Activated CD4-positive, alpha-beta T cell treated with anti-CD3 and anti-CD28 coated beads, Interleukin-2, amount 50 U/mL, for 1 hour (primary cell): ENCODE data around the gene CPSF6.
"Not testable (repeated sequence)": the region's sequence is repeated elsewhere in the genome, so short reads cannot be mapped to it uniquely, and the experiment has no call there.

Experiments used
- DNase-seq: peaks from one replicate; pipeline ENCODE4 v3.0.0-alpha.2; 2020

Gene CPSF6, protein sequence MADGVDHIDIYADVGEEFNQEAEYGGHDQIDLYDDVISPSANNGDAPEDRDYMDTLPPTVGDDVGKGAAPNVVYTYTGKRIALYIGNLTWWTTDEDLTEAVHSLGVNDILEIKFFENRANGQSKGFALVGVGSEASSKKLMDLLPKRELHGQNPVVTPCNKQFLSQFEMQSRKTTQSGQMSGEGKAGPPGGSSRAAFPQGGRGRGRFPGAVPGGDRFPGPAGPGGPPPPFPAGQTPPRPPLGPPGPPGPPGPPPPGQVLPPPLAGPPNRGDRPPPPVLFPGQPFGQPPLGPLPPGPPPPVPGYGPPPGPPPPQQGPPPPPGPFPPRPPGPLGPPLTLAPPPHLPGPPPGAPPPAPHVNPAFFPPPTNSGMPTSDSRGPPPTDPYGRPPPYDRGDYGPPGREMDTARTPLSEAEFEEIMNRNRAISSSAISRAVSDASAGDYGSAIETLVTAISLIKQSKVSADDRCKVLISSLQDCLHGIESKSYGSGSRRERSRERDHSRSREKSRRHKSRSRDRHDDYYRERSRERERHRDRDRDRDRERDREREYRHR

DNA sequence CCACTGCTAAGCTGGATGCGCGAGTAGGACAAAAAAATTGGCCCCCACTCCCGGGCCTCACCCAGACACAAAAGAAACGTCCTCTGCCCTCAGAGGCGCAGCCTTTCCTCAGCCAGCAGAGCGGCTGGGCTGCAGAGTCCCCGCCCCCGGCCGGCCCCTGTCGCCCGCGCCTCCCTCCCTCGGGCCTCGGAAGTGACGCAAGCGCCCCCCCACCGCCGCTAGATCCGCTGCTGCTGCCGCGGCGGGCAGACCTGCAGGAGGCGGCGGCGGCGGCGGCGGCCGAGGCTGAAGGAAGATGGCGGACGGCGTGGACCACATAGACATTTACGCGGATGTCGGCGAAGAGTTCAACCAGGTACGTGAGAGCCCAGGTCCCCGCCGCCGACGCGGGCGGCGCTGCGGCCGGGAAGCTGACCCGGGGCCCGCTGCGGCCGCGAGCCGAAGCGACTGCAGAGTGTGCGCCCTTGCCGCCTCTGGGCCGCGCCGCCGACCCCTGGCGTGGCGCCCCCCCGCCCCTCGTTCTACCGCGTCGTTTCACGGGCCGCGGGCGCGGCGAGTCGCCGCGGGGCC lies at the start of gene CPSF6:
Gene CPSF6, plus strand, starts transcription at position 218 of the 570 bp plus-strand sequence. Its CDS starts 78 bp downstream, at position 296.
- peak; percentile 97 for DNase-seq

DNA sequence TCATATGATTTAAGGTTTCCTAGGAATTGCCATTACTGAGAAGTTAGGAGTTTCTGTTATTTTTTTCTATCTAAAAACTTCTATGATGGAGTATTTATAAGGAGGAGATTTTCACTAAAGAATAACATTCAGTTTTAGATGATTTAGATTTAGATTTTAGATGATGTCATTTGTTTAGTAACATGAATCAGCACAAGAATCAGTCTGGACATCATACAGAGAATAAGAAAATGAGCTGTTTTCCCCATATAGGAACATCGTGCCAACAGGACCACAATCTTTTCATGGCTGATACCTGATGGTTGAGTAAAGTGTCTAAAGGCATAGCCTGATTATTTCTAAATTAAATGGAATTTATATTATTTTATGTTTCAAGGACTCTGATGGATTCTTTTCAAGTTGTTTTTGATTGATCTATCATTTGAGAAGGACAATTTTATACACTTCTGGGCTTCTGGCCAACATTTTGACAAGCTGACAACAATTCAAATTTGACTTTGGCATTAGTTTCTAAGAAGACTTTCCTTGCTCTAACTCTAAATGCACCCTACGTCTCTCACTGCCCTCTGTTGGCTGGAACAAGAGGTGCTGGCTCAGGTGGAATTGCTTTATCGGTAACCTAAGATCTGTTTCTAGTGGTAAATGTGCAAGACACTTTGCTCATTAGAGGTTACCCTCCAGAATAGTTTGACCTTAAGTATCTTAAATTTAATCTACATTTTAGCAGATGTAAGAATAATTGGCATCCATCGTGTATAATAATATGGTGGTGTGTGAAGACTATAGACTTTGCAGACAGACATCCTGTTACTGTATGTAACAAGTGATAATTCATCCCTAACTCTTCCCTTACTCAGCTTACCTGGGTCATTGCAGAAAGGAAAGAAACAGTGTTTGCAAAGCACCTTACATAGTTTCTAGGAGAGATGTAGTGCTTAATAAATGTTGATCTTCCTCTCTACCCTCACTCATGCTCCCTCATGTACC lies 42.8 kb upstream of the CPSF6 start:
- DNase-seq, result no peak

DNA sequence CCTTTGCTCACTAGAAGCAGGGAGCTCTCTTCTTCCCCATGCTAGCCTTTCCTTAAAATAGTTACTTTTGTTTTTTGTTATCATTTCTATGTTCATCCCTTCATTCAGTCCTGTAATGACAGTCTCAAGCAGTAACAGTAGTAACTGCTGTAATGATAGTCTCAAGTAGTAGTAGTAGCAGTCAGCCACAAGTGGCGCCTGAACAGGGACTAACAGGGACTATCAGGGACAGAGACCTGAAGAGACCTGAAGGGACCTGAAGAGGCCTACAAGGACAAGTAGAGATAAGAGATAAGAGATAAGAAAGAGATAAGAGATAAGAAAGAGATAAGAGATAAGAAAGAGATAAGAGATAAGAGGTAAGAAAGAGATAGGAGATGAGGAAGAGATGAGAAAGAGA lies 39.4 kb upstream of the CPSF6 start:
- not testable (repeated sequence) for DNase-seq

DNA sequence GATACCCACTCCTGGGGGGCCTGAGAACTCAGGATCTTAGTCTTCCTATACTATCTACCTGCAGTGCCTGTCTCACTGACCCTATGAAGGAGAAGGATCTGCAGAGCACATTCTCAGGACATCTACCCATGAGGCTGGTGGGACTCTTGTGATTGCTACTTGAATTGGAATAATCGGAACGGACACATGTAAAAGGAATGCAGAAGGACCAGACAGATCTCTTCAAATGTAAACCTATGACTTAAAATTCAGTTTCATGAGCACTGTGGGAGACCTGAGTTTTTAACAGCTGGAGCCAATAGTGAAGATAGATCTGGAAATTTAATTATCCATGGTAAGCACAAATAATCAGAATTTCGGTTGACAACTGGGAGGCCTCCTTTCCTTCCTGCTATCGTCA lies 35.2 kb upstream of the CPSF6 start:
- DNase-seq, result no peak

DNA sequence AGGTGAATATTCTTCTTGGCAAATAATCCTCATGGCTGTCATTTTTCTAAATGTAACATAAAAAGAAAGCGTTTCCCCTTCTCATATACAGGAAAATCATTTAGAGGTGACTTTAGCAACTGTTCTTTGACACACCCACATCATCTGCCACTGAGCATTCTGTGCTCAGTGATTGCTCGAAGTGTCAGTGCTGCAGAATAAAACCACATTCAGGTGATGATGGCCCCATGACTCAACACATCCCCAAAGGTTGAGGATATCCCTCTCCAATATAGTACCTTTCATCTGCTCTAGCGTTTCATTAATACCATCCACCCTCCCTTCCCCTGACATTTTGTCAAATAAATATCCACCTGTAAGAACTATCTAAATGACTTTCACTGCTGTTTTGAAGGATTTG lies 28.7 kb upstream of the CPSF6 start:
- DNase-seq, result no peak

DNA sequence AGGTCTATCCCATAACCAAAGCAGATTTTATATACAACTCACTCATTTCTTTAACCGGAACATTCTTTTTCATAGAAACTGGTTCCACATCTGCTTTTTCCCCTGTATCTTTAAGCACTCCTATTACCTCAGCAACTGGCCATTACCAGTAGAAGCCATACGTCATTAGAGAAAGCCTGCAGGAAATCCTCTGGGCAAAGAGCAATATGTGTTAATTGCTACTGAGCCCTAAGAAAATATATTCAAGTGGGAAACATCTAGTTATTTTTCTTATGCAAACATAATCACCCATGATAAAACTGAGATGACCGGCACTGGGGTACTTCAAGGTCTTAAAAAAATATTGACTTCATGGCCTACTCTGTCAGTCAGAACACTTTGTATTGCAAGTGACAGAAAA lies 28.2 kb upstream of the CPSF6 start:
- DNase-seq, result no peak

DNA sequence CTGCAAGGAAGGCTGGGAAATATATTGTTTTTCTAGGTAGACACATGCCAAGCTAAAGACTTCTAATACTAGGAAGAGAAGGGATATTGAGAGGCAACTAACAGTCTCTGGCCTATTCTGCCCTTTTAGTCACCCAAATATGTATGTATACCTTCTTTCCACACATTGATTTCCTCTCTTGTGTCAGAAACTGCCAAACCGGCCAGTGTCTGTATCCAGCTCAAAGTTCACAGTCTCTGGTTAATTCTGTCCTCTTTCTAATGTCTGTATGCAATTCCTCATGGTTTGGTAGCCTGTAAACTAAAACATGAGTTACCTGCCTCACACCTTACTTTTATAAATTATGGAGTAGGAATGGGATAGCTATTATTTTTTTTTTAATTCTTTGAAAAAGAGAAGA lies 25.2 kb upstream of the CPSF6 start:
- no peak for DNase-seq

DNA sequence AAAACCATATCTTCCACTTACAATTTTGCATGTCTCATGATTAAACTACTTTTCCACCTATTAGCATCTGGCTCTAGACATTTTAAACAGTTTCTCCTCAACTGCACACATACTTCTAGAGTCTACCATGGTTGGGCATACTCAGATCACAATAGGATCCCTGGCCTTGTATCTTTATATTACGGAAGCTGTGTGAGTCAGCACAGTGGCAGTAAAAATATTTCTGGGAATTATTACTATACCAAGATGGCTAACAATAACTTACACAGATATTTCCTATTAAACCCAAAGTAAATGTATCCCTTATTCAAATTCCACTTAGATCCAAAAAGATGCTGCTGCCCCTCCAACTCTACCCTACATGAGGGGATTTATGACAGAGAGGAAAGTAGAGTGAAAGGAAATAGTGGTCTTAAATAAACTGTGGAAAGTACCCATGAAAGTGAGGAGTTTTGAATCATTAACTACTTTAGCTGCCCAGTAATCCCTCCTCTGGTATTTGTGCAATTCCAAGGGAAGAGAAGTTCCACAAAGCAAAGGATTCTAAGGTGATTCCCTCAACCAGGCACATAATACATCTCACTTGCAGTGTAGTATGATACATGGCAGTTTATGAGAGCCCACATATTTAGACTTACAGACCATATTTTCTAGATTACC lies 14.0 kb upstream of the CPSF6 start:
- DNase-seq, result no peak

DNA sequence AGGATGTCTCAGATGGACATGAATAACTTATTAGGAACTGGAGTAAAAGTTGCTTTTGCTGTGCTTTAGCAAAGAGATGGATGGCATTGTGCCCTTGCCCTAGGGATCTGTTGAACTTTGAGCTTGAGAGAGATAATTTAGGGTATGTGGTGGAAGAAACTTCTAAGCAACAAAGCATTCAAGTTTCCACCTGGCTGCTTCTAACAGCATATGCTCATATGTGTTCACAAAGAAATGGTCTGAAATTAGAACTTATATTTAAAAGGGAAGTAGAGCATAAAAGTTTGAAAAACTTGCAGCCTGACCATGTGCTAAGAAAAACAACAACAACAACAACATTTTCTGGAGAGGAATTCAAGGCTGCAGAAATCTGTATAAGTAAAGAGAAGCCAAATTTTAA lies 7.9 kb upstream of the CPSF6 start:
- no peak for DNase-seq

DNA sequence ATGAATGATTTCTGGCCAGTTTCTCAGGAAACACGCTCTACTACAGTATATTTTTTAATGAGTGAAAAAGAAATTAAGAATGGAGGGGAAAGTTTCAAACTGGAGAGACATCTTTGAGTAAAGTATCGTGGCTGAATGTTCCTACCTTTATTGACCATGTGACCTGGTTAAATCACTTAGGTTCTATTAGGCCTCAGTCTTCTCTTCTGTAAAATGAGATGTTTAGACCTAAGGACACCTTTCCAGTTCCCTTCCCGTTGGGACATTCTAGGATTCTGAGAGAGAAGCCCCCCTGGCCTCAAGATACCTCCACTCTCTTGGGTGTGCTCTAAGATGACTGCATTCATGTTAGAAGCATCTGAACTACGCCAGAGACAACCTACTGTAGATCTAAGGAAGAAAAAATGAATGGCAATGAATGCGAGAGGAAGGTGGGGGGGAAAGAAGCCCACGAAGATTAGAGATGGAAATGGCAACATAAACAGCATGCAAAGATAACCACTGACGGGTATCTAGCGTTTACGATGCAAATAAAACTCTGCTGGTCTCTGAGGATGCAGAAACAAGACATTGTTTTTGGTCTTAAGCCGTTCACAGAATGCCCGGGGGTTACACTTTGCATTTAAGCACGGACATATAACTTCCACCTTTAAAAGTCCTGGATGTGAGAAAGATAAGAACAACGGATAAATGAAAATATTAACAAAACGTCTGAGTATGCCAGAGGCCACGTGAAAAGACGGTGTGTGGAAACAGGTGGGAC lies 599 bp upstream of the CPSF6 start:
- DNase-seq, result no peak

DNA sequence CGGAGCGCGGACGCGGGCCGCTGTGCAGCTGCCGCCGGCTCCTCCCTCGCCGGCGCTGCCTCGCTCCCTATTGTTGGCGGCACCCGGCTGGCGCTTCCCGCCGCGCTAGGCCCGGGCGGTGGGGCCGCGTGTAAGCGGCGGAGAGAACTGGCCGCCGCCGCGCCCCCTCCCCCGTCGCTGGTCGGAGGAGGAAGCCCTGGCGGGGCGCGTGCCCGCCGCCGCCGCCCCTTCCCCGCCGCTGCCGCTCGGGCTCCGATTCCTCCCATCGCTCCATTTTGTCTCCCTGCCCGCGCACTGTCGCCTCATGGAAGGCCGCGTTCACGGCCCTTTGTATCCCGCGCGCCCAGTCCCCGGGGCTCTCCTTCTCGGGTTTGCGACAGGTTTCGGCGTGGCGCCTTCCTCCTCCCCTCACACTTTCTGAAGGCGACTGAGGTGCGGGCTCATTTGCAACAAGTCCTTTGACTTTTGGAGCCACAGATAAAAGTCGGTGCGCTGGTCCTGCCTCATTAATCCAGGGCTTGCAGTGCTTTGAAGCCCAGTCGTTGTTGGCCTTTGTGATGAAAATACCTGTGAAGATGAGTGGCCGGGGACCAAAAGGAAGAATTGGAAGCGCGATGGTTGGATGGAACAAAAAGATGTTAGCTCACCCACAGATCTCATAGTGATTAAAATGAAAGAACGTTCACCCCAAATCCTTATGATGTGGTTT lies 707 bp downstream of the CPSF6 start:
- DNase-seq, result peak; percentile 42

DNA sequence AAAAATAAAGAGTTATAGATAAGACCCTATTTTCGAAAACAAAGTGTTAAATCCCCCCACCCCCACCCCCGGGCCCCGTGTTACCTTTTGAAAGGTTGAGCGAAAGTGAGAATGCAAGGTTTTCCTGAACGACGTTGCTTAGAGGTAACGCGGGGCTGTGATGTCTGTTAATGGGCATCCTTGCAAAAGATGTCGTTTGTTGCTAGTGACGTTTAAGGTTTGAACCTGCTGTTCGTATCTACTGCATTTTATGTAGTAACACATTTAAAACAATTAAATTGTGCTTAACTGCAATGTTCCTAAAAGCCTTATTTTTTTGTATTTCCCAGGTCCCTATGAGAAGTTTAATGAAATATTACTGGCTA lies 1.2 kb downstream of the CPSF6 start:
- peak; percentile 28 for DNase-seq

DNA sequence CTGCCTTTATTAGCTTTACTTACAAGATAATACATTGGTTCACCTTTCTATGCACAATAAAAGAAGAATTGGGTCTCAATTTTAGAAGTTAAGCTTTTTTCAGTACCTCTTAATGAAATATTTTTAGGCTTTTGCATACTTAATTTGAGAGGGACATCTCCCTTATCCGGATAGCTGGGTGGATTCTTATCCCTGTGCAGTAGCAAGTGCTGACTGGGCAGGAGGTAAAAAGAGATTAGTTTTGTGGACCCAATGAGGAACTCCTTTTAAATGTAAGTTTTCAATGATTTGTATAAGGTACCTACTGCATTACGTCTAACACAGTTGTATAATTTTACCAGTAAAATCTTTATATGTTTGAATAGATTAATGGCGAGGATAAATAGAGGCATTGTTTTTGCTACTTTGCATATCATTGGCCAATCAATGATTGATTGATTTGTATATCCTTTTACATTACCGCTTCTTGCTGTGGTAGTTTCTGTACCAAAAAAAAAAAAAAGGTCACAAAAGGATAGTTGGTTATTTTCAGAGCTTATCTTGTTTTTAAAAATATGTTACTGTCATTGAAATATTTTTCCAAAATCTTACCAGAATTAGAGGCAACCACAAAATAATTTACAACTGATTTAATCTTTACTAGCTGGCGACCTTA lies 2.2 kb downstream of the CPSF6 start:
- no peak for DNase-seq

DNA sequence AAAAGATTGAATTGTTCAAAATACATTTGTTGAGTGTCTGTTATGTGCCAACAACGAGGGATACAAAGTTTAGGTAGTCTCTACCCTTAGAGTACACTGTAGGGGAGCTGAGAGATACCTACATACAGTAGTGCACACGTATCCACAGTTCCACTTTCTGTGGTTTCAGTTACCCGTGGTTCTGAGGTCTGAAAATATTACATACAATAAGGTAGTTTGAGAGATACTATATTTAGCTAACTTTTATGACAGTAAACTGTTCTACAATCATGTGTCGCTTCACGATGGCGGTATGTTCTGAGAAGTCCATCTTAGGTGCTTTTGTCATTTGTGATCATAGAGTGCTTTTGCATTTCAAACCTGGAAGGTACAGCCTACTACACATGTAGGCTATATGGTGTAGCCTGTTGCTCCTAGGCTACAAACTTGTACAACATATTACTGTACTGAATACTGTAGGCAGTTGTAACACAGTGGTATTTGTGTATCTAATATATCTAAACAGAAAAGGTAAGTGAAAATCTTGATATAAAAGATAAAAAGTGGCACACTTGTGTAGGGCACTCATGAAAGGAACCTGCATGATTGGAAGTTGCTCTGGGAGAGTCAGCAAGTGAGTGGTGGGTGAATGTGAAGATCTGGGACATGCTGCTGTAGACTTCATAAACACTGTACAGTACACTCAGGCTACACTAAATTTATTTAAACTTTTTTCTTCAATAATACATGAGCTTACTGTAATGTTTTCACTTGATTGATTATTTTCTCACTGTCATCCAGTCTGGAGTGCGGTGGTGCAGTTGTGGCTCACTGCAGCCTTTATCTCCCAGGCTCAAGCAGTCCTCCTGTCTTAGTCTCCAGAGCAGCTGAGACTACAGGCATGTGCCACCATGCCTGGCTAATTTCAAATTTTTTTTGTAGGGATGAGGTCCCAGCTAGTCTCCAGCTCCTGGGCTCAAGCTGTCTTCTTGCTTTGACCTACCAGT lies 4.0 kb downstream of the CPSF6 start:
- DNase-seq, result no peak

DNA sequence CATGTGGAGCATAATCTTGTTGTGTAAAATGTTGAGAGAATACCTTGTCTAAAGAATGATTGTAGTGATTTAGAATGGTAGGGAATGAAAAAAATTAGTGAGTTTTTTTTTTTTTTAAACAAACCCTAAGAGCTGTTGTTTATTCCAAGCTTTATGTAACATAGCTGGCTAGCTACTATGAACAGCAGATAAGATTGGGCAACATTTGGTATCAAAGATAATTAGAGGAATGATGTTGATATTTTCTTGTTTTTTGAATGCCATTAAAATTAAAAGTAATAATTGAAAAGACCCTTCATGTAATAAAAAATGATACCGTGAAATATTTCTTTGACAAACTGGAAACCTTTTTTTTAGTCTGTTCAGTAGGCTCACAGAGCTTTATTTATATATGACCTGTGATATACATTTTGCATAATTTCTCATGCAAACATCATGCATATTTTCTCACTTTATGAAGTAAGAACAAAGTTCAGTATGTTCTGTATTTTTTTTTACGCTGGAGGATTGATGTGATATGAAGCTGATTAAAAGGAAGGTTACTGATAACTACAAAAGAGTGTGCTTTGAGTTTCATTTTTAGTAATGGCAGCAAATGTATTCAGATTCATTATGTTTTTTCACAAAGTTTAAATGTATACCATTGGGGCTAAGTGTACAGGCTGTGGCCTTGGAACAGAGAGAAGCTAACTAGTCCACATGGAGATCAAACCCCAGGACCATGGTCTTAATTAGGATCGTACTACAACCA lies 8.1 kb downstream of the CPSF6 start:
- DNase-seq, result no peak

DNA sequence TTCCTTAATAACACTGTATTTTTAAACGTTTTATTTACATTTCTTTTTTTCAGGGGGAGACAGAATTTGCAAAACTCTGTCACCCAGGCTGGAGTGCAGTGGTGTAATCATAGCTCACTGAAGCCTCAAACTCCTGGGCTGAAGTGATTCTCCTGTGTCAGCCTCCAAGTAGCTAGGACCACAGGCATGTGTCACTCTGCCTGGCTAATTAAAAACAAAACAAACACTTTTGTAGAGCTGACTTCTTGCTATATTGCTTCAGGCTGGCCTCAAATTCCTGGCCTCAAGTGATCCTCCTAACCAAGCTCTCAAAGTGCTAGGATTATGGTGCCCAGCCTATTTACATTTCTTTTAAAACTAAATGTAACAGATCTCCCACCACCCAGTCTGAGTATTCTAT lies 12.7 kb downstream of the CPSF6 start:
- no peak for DNase-seq

DNA sequence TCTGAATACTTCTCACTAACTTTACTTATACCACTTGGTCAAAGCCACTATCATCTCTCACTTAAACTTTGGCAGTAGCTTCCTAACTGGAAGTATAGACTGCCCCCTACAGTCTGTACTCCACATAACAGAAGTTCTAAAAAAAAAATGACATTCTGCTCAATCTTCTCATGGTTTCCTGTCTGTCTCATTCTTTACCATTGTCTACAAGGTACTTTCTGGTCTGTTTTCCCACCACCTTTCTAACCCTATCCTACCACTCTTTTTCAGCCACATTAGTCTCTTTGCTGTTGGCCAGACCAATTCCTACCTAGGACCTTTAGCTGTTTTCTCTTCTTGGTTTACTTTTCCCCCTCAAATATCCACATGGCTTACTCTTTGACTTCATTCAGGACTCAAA lies 14.7 kb downstream of the CPSF6 start:
- no peak for DNase-seq

DNA sequence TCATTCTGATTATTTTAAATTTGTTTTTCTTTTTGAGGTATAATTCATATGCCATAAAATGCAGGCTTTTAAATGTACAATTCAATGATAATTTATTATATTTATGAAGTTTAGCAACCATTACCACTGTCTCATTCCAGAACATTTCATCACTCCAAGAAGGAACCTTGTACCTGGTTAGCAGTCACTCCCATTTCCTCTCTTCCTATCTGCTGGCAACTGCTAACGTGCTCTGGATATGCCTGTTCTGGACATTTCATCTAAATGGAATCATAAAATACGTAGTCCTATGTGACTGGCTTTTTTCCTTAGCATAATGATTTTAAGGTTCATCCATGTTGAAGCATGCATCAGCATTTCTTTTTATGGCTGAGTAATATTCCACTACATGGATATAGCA lies 15.5 kb downstream of the CPSF6 start:
- no peak for DNase-seq

DNA sequence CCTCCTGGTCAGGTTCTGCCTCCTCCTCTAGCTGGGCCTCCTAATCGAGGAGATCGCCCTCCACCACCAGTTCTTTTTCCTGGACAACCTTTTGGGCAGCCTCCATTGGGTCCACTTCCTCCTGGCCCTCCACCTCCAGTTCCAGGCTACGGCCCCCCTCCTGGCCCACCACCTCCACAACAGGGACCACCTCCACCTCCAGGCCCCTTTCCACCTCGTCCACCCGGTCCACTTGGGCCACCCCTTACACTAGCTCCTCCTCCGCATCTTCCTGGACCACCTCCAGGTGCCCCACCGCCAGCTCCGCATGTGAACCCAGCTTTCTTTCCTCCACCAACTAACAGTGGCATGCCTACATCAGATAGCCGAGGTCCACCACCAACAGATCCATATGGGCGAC lies 19.3 kb downstream of the CPSF6 start:
- no peak for DNase-seq
